ENCODE results near the gene DUOX2.

Gene DUOX2

DNA sequence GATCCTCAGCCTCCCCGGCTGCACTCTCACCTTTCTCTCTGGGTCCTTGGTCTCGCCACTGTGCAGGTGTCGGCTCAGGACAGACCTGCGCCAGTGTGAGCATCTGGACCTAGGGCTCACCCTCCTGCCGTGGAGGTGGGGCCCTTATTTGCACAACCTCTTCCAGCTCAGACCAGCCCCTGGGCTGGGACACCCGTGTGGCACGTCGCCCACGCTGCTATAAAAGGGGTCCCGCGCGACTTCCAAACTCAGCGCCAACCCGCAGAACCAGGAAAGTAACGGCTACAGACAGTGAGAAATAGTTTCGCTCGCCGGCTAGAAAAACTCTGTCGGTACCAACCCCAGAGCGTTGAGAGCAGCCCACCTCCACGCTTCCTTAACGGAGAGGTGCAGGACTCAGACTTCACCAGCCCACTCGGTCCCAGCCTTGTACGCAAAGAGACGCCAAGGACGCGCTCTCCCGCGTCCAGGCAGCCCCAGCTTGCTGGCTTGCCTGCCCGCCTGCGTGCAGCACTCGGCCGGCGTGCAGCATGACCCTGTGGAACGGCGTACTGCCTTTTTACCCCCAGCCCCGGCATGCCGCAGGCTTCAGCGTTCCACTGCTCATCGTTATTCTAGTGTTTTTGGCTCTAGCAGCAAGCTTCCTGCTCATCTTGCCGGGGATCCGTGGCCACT lies at the start of gene DUOX2, which contains the start of gene DUOXA2:
DUOX2 (minus strand) TSS at position 97 of the 675 bp plus-strand sequence. CDS start 761 bp downstream, outside the sequence.
DUOXA2 (plus strand) TSS at position 251 of the 675 bp plus-strand sequence; CDS start at position 531, 280 bp downstream.
- no peaks in the 10 kb centered on the region for H3K9me3 Mint-ChIP-seq

DNA sequence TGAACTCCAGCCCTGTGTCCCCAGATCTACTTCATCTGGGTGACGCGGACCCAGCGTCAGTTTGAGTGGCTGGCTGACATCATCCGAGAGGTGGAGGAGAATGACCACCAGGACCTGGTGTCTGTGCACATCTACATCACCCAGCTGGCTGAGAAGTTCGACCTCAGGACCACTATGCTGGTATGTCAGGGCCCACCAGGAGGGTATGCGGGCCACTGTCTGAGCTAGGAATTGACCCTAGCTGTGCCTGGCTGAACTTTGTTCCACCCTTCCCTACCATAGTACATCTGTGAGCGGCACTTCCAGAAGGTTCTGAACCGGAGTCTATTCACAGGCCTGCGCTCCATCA lies 49.5 kb upstream of the DUOX2 start:
- no peak overlapping the region for H3K27ac Mint-ChIP-seq
- H3K4me3 Mint-ChIP-seq = no peak overlapping the region
- H3K9me3 Mint-ChIP-seq = no peaks in the 10 kb centered on the region
- H3K27me3 Mint-ChIP-seq = no peaks in the 10 kb centered on the region
- H3K36me3 Mint-ChIP-seq = peaks cover 1% of the 10 kb centered on the region
- H3K4me1 Mint-ChIP-seq = peaks cover 21% of the 10 kb centered on the region

More for the DNA sequence above, at the start of gene DUOX2, which contains the start of gene DUOXA2:
- H3K4me3 Mint-ChIP-seq = peak within 1 kb of the TSS; percentile 71
- no peaks in the 10 kb centered on the region for H3K36me3 Mint-ChIP-seq
- no peak within 1 kb of the TSS for H3K27ac Mint-ChIP-seq
- H3K4me1 Mint-ChIP-seq = peaks cover 44% of the 10 kb centered on the region
- peaks cover 54% of the 10 kb centered on the region for H3K27me3 Mint-ChIP-seq

DNA sequence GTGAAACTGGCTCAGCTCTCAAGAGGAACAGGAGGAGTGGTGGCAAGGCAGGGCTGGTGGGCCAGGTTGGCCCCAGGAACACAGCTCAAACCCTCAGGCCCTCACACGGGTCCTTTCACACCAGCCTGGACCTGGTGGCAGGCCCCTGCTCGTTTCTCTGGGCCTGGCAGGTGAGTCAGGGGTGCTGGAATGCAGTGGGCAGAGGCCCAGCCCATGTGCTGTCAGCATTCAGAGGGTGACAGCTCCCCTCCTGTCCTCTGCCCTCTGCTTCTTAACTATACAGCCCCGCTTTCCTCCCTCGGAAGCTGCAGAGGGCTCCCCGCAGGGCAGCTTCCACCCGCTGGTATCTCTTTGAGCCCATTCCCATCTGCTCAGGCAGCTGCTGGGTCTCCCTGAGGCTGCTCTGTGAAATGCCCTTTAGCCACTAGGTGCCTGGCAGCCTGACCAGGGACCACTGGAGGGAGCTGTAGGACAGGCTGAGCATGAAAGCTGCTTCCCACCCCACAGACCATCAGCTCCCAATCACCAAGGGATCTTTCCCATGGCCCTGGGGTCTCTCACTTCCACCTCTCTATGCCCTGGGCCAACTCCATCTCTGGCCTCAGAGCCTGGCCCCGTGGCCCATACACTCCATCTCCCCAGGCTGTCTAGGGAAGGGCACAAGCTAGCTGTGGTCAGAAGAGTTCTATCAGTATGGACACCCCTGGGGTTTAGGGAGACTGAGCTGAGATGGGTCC lies 49.0 kb upstream of the DUOX2 start:
- H3K36me3 Mint-ChIP-seq = peaks cover 1% of the 10 kb centered on the region
- peaks cover 21% of the 10 kb centered on the region for H3K4me1 Mint-ChIP-seq
- H3K27ac Mint-ChIP-seq = no peak overlapping the region
- no peak overlapping the region for H3K4me3 Mint-ChIP-seq
- no peaks in the 10 kb centered on the region for H3K27me3 Mint-ChIP-seq
- H3K9me3 Mint-ChIP-seq = no peaks in the 10 kb centered on the region

DNA sequence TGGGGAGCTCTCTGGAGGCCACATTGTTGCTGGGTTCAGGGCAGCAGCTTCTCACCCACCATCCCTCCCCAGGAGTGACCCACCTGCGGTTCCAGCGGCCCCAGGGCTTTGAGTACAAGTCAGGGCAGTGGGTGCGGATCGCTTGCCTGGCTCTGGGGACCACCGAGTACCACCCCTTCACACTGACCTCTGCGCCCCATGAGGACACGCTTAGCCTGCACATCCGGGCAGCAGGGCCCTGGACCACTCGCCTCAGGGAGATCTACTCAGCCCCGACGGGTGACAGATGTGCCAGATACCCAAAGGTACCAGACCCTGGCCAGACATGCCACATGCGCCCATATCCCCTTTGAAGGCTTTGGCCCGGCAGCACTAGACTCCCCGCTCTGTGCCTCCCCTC lies 47.7 kb upstream of the DUOX2 start:
- Mint-ChIP-seq H3K36me3 (peaks cover 1% of the 10 kb centered on the region), H3K27ac (no peak overlapping the region), H3K4me3 (no peak overlapping the region), H3K9me3 (no peaks in the 10 kb centered on the region), H3K27me3 (no peaks in the 10 kb centered on the region), H3K4me1 (peaks cover 21% of the 10 kb centered on the region)

DNA sequence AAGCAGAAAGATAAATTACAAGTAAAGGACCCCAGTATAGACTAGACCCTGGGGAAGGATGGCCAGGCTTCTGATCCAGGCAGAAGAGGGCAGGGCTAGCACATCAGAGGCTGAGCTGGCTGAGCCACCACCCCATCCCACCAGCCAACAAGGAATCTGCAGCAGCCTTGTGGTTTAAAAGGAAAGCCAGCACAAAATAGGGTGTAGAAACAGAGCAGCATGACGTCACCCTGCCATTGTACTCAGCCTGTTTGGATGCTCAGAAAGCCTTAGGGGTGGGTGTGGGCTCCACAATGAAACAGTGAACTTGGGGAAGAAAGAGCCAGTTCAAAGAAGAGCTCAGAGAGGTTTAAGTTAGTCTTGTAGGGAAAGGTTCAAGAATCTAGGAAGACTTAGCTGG lies 44.0 kb upstream of the DUOX2 start:
- H3K27ac Mint-ChIP-seq = no peak overlapping the region
- no peak overlapping the region for H3K4me3 Mint-ChIP-seq
- no peaks in the 10 kb centered on the region for H3K9me3 Mint-ChIP-seq
- H3K27me3 Mint-ChIP-seq = no peaks in the 10 kb centered on the region
- H3K4me1 Mint-ChIP-seq = peaks cover 4% of the 10 kb centered on the region
- H3K36me3 Mint-ChIP-seq = peaks cover 1% of the 10 kb centered on the region

DNA sequence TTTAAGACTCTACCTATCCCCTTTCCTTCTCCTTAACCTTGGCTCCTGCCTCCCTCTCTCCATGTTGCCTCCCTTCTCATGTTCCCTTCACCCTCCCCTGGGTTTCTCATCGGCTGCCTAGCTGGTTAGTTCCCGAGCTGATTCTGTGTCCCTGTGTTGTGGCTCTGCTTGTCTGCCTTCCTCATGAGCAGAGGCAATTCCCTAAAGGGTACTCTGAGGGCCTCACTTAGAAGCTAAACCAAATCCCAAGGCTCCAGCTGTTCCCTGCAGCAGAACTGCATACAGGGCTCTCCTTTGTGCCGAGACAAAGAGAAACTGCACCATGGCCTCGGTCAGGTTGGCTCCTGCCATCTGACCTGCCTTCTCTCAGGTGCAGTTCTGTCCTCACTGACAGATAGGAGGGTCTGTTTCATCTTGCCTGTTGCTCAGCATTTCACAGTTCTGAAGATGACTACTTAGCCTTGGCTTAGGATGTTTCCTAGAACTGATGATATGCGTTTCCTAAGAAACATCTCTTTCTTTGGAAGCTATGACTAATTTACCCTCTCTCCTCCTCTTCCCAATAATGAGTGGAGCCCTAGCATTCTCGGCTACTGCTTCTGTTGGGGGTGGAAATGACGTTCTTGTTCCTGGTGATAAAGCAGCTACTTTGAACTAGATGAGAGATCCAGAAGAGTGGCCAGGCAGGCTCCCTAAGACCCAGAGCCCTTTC lies 42.9 kb upstream of the DUOX2 start:
- Mint-ChIP-seq H3K9me3 (no peaks in the 10 kb centered on the region), H3K27me3 (no peaks in the 10 kb centered on the region), H3K36me3 (peaks cover 1% of the 10 kb centered on the region), H3K4me1 (peaks cover 3% of the 10 kb centered on the region), H3K27ac (no peak overlapping the region), H3K4me3 (no peak overlapping the region)

DNA sequence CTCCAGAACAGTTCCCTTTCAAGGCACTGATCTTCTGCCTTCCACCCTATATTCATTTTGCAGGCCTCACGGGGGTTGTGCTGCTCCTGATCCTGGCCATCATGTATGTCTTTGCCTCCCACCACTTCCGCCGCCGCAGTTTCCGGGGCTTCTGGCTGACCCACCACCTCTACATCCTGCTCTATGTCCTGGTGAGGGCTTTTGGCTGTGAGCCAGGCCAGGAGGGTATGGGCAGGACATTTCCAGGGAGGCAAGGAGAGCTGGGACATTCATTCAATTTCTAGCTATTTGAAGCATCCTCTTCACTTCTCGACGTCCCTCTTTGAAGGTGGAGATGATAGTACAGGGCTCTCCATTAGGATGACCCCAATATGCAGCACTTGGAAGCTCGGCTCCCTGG lies 41.8 kb upstream of the DUOX2 start:
- H3K4me1 Mint-ChIP-seq = peaks cover 3% of the 10 kb centered on the region
- peaks cover 1% of the 10 kb centered on the region for H3K36me3 Mint-ChIP-seq
- no peaks in the 10 kb centered on the region for H3K27me3 Mint-ChIP-seq
- no peak overlapping the region for H3K4me3 Mint-ChIP-seq
- H3K9me3 Mint-ChIP-seq = no peaks in the 10 kb centered on the region
- H3K27ac Mint-ChIP-seq = no peak overlapping the region

DNA sequence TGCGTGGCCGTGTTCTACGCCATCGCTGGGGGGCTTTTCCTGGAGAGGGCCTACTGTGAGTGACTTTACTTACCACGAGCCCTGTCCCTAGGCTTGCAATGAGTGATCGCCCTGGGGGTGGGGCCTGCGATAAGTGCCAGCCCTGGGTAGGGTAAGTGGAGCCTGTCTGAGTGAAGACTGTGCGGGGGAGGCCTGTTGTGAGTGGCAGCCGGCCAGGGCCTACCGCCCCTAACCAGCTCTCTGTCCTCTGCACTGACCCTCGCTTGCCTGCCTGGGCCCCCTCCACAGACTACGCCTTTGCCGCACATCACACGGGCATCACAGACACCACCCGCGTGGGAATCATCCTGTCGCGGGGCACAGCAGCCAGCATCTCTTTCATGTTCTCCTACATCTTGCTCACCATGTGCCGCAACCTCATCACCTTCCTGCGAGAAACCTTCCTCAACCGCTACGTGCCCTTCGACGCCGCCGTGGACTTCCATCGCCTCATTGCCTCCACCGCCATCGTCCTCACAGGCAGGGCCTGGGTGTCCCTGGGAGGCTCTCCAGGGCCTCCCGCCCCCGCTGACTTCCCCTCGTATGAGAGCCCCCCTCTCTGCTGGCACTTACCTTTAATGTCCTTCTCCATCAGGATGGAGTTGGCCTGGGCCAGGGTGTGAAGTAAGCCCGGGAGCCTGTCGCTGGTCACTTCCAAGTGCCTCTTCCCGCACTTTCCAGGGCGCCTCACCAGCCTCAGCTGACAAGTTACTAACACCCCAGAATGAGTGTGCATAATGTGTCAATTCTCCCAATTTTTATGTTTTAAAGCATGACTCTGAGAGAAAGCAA lies 38.2 kb upstream of the DUOX2 start:
- Mint-ChIP-seq H3K36me3 (no peaks in the 10 kb centered on the region), H3K27ac (no peak overlapping the region), H3K4me3 (no peak overlapping the region), H3K9me3 (no peaks in the 10 kb centered on the region), H3K27me3 (no peaks in the 10 kb centered on the region), H3K4me1 (no peaks in the 10 kb centered on the region)

DNA sequence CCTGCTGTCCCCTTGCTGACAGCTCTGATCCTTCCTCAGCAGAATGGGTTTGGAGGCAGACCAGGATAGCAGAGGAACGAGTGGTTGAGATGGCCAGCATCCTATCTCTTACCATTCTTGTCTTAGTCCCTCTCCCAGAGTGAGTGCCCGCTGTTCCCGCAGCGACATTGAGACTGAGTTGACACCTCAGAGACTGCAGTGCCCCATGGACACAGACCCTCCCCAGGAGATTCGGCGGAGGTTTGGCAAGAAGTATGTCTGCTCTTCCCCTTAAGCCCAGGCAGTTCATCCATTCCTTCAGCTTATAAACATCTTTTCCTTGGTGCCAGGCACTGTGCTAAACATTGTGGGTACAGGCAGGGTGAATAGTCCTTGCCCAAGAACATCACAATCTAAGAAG lies 37.0 kb upstream of the DUOX2 start:
- Mint-ChIP-seq H3K4me1 (no peaks in the 10 kb centered on the region), H3K27ac (no peak overlapping the region), H3K36me3 (no peaks in the 10 kb centered on the region), H3K9me3 (no peaks in the 10 kb centered on the region), H3K4me3 (no peak overlapping the region), H3K27me3 (no peaks in the 10 kb centered on the region)

DNA sequence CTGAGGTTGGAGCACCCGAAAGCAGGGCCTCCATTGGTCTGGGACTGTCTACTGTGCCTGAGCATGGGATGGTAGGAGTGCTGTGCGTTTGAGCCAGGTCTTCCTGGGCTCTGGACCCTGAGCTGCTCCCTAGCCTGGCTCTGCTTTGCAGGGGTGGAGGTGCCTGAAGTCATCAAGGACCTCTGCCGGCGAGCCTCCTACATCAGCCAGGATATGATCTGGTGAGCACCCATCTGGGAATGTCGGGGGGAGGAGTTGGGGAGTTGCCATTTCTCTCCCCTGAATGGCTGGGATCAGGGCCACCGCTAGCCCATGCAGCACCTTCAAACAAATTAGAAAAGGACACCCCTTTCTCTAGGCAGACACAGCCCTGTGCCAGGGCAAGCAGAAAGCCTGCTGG lies 36.5 kb upstream of the DUOX2 start:
- Mint-ChIP-seq H3K27me3 (no peaks in the 10 kb centered on the region), H3K4me1 (no peaks in the 10 kb centered on the region), H3K4me3 (no peak overlapping the region), H3K27ac (no peak overlapping the region), H3K36me3 (no peaks in the 10 kb centered on the region), H3K9me3 (no peaks in the 10 kb centered on the region)

DNA sequence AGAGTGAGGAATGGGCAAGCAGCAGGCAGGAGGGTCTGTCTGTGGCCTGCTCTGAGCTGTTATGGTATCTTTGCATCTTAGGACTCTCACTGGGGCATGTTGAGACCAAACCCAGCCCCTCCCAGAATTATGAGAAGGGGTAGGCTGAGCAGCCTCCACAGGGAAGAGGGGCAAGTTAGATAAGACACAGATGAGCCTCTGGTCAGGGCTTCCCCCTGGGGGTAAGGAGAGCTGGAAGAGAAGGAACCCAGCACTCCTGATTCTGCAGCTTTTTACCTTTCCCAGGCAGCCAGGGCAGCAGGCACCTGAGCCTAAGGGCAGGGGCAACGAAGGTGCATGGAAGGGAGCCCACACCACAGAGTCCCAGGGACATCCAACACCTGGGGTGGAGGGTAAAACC lies 35.1 kb upstream of the DUOX2 start:
- H3K9me3 Mint-ChIP-seq = no peaks in the 10 kb centered on the region
- H3K27me3 Mint-ChIP-seq = no peaks in the 10 kb centered on the region
- no peaks in the 10 kb centered on the region for H3K36me3 Mint-ChIP-seq
- no peak overlapping the region for H3K27ac Mint-ChIP-seq
- H3K4me3 Mint-ChIP-seq = no peak overlapping the region
- no peaks in the 10 kb centered on the region for H3K4me1 Mint-ChIP-seq

DNA sequence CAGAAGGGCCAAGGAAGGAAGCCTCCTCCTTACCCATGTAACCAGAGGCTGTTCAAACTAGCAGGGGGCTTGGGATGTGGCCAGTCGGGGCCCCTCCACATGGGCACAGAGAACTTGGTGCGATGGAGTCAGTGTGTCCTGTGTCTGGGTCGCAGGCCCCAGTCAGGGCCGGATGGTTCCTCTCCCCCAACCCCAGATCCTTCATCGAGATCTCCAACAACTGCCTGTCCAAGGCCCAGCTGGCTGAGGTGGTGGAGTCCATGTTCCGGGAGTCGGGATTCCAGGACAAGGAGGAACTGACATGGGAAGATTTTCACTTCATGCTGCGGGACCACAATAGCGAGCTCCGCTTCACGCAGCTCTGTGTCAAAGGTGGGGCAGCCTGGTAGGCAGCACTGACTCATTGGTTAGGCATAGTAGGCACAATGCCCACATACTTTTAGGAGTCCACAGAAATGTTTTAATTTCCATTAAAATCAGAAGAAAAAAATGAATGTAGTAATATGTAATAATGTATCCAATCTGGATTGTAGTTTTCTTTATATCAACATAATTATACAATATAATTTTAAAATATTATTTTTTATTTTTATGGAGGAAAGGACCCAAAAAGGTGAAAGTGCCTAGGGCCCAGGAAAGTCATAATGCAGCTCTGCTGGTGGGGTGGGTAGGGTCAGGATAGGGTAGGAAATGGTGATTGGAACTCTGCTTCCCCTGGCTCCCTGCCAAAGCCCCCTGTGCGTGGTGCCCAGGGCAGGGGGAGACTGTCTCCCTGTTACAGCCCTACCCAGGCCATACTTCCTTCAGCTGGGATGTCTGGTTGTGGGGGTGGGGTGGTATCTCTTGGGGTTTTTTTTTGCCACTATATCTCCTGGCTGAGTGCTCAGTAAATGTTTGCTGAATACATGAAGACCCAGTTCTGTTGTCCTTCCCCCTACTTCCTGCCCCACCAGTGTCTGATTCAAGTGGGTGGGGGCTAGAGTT lies 34.4 kb upstream of the DUOX2 start:
- H3K36me3 Mint-ChIP-seq = no peaks in the 10 kb centered on the region
- H3K4me3 Mint-ChIP-seq = no peak overlapping the region
- no peaks in the 10 kb centered on the region for H3K9me3 Mint-ChIP-seq
- no peaks in the 10 kb centered on the region for H3K4me1 Mint-ChIP-seq
- no peaks in the 10 kb centered on the region for H3K27me3 Mint-ChIP-seq
- H3K27ac Mint-ChIP-seq = no peak overlapping the region

DNA sequence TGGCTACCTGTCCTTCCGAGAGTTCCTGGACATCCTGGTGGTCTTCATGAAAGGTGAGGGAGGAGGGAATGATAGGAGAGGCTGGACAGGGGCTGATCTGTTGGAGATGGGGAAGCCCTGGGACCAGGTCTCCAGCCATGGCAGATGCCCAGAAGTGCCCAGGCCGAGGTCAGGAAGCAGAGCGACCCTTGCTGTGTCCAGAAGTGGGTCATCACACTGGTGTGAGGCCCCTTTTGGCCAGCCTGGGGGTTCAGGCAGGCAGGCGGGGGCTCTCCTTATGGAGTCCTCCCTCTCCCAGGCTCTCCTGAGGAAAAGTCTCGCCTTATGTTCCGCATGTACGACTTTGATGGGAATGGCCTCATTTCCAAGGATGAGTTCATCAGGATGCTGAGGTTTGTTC lies 33.6 kb upstream of the DUOX2 start:
- H3K27ac Mint-ChIP-seq = no peak overlapping the region
- H3K4me1 Mint-ChIP-seq = no peaks in the 10 kb centered on the region
- H3K36me3 Mint-ChIP-seq = no peaks in the 10 kb centered on the region
- no peak overlapping the region for H3K4me3 Mint-ChIP-seq
- H3K27me3 Mint-ChIP-seq = no peaks in the 10 kb centered on the region
- H3K9me3 Mint-ChIP-seq = no peaks in the 10 kb centered on the region

DNA sequence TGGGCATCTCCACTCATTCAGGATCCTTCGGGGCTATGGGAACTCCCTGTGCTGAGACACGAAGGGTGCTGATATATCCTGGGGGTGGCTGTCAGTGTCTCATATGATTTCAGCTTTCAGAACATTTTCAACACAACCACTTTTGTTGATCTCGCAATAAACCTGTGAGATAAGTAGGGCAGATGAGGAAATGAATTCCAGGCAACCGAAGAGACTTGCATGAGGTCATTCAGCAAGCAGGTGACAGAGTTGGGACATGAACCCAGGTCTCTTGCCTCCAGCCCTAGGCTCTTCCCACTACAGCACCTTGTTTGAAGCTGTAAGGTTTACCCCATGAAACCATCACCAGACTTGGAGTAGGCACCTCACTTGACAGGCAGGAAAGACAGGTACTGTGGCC lies 32.4 kb upstream of the DUOX2 start:
- no peaks in the 10 kb centered on the region for H3K9me3 Mint-ChIP-seq
- no peaks in the 10 kb centered on the region for H3K27me3 Mint-ChIP-seq
- H3K27ac Mint-ChIP-seq = no peak overlapping the region
- H3K36me3 Mint-ChIP-seq = no peaks in the 10 kb centered on the region
- H3K4me1 Mint-ChIP-seq = no peaks in the 10 kb centered on the region
- H3K4me3 Mint-ChIP-seq = no peak overlapping the region
